GM18517 (cell line): ENCODE results near the gene MBNL1.
A peak's percentile ranks its signal among the peaks of the same experiment; 100 is the strongest.

Experiments used
- ATAC-seq: cut with Tn5 transposase; IDR thresholded peaks from one replicate; pipeline ENCODE4 v1.9.1; 2021; ENCODE audit warnings: mild to moderate bottlenecking, moderate library complexity; ENCODE audit not compliant: unreplicated experiment

Gene MBNL1

DNA sequence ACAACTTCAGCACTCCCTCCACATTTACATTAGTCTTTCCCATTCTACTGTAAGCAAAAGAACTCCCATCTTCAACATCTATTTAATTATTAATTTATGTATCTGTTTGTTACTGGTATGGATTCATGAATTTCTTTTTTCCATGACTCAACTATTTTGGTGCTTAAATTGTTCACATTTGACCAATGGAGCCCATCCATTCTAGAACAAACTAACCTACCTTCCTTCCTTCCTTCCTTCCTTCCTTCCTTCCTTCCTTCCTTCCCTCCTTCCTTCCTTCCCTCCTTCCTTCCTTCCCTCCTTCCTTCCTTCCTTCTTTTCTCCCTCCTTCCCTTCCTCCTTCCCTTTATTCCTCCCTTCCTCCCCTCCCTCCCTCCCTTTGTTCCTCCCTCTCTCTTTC, 16.8 kb upstream of the MBNL1 start:
- ATAC-seq = no peak

DNA sequence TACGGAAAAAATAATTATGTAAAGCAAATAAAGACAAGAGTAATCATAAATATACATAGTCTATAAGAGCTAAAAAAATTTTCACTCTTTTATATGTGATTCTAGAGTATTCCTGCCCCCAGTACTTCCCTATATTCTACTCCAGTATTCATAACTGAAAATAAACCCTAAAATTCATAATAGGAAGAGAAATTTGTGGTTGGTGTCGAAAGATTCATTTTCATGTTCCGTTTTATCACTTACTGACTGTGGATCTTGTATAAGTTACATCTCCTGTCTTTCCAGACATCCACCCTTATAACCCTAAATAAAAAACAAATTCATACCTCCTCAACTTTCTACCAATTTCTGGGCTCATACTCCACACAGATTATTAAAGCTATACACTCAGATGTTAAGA, 16.0 kb upstream of the MBNL1 start:
- no peak for ATAC-seq

DNA sequence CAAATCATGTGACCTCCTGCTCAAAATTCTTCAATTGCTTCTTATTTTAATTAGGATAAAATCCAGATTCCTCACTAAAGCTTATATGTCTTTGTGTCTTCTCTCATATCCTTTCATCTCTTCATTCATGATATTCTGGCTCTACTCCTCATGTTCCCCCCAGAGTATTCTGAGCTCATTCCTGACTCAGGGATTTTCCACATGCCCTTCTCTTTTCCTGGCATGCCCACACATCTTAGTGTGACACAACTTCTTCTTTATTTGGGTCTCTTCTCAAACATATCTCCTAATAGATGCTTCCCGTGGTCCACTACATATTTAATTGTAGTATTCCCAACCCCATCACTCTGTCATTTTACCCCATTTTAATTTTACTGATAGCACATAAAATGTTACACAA, 15.2 kb upstream of the MBNL1 start:
- no peak for ATAC-seq

DNA sequence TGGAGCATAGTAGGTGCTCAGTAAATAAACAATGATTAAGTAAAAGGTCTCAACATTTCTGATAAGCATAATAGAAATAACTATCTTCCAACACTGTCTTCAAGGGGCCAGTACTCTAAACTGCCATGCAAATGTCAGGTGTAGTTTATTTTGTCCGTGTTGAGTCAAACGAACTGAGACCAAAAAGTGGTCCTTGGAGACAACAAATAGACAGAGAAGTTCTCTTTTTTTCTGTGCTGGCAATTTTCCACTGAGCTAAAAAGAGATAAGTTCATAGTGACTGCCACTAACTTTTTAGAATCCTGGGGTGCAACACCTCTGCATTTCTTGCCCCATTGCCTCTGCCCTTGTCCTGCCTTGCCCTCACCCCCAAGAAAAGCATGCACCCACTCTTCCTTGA, 14.7 kb upstream of the MBNL1 start:
- ATAC-seq = no peak

DNA sequence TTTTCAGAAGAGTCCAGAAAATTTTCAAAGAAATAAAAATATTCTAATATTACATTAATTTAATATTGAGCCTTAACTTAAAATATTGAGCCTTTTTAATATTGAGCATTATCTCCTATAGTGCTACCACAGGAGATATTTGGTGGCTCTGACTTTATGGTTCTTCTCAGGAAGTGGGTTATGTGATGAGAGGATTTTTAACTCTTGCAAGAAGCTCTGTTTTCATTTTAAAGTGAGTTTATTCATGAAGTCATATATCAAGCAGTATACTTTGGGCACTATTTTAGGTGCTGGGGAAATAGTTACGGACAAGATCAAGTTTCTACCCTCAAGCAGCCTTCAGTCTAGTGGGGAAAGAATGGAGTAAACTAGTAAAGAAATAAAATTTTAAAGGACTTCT, 13.4 kb upstream of the MBNL1 start:
- ATAC-seq = no peak

DNA sequence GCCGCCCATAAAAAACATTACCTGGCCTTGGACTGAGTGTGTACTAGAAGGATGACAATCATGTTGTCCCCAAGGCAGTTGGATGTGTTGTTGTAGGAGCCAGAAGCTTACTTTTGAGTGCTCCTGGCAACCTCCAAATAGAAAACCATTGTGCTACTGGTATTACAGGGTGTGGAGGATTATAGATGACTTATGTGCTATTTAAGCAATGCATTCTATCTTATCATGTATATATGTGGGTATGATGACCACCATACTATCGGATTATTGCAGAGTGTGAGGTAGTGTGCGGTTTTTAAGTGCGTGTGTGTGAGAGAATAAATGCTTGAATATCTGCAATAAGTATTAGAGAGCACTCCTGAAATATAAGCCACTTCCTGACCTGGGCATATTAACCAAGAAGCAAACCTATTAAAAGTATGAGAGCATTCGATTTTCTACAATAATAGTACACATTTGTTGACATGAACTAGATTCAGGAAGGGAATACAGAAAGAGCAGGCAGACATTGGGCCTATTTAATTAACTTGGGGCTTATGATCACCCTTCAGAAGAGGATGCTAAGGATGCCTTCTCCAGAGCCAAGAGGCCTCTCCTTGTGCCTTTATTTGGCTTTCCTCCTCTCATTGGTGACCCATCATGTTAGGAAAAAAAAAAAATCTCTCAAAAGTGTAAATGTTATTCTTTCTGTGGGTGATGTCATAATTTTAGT, 11.7 kb upstream of the MBNL1 start:
- no peak for ATAC-seq

DNA sequence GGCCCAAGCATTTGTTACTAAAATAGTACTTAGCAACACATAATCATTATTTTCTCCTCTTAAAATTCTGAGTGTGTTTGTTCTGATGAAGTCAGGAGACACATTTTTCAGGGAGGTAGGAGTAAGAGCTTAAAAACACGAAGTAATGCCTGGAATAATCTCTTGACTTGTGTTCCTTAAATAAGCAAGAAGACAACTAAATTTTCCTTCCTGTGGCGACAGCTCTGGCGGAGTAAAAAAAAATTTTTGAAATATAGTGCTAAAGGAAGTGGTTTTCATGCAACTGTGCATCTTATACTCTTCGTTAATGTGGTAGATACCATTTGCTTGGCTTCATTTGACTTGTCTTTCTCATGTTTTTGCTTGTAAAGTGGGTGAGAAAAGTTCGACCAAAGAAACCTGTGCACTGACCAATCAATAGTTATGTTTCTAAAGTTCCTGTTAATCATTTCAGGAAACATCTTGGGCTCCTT, 11.1 kb upstream of the MBNL1 start:
- ATAC-seq = peak; percentile 77

DNA sequence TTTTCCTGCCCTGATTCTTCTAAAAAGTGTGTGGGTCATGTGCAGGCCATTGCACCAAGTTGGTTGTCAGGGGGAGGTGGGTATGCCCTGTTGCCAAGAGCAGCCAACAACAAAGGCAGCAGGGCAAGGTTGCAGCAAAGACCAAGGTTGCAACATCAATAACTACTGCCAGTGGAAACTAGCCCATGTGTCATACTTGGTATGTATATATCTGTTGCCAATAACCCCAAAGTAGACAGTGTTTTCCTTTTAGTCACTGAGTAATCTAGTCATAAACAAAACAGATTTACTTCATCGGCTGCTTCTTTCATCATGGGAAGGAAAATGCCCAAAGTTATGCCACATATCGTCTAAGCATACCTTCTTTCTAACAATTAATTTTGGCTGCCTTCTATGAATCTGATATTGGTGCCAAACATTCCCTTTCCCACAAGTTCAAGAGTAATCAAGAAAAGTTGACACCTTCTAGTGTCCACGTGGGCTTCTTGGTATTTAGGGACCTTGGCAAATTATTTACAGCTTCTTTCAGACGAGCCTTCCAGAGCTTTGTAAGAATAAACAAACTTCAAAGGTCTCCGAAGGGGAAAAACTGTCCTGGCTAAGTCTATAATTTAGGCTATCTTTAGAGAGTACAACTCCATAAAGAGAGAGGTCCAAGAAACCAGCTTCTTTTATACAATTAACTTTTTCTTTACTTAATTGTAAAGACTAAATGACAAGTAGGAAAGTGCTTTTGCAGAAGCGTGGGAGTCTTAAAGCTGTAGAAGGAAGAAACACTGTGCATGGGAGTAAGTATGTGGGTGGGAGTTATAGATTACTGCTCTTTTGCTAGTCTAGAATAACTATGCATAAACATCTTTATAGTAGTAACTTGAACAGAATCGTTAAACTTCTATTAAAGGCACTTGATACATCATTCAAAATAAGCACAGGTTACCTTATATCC, 10.0 kb upstream of the MBNL1 start:
- peak; percentile 41 for ATAC-seq

DNA sequence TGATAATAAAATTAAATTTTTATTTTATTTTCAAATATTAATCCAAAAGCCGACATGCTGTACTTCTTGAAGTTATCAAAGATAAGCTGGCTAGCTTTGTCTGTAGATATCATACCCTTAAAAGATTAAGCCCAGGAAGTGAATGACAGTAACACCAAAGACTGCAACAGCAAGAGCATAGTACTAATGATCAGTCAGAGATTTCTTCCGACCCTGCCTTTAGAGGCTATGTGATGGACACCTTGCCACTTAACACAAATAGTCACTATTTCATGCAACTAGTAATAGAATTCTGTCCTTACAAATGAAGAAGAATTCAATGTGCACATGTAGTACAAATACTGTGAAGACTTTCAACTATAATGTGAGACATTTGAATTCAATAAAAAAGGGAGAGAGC, 9.3 kb upstream of the MBNL1 start:
- no peak for ATAC-seq

DNA sequence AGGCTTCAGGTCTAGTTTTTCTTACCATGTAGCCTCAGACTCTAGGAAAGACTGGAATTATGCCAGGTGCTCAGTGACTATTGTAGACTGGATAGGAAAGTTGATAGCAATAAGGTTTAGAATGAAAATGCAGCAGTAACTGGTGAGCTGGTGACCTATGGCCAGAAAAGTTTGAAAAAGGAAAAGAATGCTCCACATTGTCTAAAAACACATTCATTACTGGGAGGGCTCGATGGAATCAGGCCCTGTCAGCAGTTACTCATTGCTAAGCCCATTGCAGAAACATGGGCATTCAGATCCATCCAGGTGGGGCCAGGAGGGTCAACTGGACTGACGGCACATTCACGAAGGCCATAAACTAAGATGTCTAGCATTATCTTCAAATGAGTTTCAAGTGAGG, 8.7 kb upstream of the MBNL1 start:
- ATAC-seq = no peak

DNA sequence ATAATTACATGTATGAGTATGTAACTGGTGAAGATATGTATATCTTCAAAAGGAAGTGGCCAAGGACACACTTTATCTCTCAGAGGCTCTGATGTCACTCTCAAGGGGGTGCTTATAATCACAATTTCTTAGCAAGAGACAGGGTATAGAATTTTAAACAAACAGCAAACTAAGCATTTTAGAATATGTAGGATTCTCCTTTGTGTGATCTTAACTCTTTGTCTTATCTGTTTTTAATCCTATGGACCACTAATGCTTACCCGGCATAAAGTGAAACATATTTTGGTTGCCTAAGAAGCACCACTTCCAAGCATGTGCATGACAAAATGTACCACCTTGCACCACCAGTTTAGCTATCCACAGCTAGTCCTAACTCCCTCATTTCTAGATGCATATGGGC, 8.2 kb upstream of the MBNL1 start:
- ATAC-seq = no peak

DNA sequence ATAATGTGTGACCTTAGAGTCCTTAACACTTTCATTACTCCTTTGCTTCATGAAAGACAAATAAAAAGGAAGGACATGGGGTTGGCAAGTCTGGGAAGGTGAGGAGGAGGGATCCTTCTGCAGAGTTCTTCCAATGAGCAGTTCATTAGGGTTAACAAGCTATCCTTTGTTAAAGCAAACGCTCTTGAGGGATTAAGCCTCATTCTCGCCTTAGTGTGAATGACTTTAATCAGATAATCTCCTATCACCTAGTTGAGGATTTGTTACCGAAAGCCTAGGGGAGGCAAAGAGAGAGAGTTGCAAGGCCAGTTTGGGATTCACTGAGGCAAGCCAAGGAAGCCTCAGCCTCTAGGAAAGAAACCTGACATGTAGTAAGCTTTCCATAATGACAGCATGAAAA, 7.4 kb upstream of the MBNL1 start:
- ATAC-seq = no peak

DNA sequence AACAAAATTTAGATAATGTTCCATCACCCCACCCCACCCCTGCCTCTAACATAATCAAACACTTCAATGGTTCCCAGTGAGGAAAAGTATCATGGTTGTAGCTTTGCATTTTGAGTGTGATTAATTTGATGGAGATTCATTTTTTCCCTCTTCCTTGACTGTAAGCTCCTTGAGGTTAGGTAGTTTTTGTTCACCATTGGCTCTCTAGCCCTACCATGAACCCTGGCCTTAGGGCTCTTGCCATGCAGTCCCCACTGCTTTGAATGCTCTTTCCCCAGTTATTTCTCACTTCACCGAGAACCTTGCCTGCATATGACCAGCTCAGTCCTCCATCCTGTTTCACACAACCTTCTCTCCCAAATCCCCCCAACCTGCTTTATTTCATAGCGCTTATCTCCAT, 5.0 kb upstream of the MBNL1 start:
- ATAC-seq = no peak

DNA sequence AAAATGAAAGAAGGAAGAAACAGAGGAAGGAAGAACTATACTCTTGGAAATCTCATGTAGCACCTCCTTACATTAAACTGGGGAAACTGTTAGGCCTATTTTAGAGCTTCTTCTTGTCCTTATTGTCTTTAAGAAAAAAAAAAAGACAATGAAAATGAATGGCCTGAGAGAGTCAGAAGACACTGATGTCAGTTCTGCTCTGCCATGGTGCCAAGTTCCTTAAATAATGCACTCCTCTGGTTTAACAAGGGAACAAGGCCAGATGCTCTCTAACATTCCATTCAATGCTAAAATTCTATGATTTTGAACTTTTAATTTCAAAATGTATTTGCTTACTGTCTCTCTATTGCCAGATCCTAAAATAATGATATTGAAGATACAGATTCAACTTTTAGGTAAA, 4.4 kb upstream of the MBNL1 start:
- ATAC-seq = no peak

DNA sequence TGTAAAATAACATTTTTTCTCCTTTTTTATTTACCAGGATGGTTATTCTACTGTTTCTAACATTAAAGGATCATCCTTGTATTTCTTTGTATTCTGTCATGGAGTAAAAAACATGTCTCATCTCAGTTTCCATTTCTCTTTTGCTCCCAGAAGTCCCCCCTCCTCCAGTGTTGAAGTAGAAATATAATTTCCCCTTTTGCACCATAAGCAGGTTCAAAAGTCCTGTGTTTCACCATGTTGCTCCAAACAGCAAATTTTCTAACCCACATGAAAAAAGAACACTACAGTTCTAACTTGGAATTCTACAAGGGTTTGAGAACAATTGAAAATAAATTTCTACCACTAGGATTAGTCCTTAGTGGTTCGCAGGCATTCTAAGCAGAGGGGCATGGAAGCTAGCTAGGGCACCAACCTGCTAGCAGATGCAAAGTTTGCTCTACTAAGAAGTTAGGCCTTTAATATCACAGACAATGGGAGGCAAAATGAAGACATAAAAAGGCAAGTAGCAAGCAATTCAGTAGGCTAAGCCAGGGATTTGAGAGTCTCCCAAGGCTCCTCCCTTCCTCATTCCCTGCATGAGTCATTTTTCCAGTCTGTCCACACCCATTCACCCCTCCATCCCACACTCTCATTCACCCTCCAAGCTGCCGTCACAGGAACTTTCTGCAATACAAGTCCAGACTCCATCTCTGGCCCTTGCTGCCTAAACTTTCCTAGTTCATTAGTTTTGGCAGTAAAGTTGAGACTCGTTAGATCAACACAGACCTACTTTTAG, 2.3 kb upstream of the MBNL1 start:
- no peak for ATAC-seq

DNA sequence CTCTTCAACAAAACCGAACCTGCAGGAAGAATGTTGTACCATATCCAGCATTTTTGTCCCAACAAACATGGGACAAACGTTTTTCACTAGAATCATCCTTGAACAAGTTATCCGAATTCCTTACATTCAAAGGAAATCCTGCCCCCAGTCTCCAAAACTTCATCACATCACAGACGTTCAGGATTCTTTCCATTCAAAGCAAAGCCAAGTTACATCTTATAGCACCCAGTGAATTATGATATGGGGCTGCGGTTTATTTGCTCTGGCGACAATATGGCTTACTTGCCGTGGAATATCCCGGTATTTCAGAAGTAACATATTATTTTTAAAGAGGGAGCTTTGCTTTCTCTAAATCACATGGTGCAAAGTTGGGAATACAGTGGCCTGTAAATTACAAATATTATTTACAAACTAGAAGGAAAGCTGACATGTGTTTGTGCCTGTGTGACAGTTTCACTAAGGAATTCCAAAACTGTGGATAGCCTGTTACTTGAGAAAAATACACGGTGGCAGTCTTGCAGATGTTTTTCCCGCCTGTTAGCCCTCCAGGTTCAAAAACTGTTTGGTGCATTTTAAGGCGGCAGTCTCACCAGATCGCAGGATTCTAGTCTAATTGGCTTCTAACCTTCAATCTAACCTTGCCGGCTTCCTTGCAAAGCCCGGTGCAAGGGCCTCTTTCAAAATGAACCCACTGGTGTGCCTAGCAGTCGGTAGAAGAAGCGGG, 736 bp upstream of the MBNL1 start:
- no peak for ATAC-seq

DNA sequence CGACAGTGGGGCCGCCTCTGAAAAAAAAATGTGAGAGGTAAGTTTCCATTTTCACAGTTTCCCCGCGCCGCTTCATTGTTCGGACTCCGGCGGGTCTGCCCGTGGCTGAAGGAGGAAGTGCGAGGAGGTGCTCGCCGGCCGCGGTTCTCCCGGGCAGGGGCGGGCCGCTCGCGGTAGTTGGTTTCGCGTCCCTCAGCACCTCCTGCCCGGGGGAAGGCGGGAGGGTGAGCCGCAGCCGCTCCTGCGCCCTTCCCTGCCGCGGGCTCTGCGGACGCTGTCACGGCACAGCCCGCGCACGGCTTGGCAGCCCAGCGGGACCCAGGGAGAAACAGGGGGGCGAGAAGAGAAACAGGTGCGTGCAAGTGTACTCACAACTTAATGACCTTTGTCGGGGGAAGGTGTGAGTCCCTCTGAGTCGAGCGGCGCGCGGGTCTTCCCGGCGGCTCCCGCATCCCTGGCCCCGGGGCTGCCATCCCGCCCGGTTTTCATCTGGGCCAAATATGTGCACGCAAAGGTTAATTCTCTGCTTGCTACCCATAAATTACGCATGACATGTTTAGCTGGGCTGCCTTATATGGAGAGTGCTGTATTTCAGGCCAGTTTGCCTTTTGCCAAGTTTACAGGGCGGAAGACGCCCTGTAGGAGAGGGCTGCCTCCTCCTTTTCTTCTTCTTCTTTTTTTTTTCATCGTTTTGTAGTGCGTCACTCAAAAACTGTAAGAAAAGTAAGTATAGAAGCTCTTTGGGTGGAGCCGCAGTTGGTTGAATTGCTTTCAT, 514 bp downstream of the MBNL1 start:
- ATAC-seq = peak; percentile 41

DNA sequence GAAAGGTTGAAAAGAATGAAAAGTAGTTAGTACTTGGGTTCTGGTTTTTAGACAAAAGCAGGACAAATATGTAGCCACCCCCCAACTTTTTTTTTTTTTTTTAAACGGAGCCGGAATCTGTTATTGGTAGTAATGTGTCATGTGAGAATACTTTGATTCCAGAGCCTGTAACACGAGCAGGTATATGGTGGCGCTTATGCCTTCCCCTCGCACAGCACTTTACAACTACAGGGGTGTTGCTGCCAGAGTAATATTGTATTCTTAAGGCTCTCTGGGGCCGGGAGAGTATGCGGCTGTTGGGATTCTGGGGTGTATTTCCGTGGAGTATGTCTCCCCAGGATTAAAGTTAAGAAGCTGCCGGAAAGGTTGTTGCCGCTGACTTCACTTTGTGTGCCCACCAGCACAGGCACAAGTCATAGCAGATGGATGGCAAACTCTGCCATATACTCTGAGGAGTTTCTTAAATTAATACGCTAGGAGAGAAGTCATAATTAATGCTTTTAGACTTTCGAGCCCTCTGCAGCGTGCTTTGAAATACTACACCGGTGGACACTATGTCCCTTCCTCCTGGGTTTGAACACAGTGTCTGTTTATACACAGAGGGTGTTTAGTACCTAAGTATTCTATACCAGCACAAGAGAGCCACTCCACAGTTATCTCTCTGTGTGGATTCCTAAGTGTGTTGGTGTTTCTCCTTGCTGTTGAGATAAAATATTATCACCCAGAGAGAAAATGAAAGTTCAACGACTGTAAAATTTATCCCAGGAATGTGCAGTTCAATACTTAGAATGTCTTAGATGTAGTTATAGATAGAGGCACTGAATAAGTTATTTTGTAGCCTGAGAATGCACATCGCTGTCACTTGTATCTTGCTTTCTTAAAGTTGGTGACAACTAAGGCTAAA, 1.4 kb downstream of the MBNL1 start:
- no peak for ATAC-seq

DNA sequence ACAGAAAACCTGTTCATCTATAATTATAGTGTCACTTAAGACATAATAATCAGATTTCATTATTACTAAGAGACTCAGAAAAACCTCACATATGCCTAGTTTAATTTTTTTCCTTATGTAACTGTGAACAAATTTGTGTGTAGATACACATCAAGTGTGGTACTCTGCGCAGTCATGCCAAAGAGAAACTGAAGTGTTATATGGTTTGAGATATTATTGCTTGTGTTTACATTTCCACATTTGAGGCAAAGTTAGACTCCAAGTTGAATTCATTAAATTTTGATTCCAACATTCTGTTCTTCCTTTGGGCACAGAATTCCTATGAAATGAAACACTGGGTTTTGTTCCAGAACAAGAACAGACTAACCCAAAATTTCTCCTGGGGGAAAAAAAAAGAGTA, 2.2 kb downstream of the MBNL1 start:
- ATAC-seq = no peak
